Measurements from ENCODE around the gene ALG11. TPM values are rescaled to one million over a fixed set of nuclear protein-coding genes. Genes with fewer than 3 reads are reported as not detected.

ALG11 gene
- total RNA-seq, 1 donor from 2014 or later = 38.4 TPM

DNA sequence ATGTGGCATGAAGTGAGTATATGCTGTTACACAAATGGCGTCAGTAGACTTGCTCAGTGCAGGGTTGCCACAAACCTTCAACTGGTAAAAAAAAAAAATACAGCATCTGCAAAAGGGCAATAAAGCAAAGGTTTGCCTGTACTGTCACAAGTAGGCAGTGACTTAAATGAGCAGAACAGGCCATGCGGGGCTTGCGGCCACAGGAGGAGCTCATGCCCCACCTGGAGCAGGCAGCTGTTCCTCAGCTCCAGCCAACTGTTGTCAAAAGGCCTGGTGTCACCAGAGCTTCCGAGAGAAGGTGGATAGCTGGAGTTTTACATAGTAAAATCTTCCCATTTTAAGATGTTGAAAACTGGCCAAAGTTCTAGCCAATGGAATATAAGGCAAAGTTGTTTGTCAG, 8.7 kb upstream of the ALG11 start:
- Histone ChIP-seq H3K4me1 (no peaks in the 10 kb centered on the region), H3K27me3 (no peaks in the 10 kb centered on the region), H3K36me3 (no peaks in the 10 kb centered on the region), H3K4me3 (no peak overlapping the region), H3K9me3 (no peaks in the 10 kb centered on the region), H3K27ac (no peak overlapping the region)
- intact Hi-C loops (cut with DNase I) = no loop called here
- TF ChIP-seq, protein P1, sequence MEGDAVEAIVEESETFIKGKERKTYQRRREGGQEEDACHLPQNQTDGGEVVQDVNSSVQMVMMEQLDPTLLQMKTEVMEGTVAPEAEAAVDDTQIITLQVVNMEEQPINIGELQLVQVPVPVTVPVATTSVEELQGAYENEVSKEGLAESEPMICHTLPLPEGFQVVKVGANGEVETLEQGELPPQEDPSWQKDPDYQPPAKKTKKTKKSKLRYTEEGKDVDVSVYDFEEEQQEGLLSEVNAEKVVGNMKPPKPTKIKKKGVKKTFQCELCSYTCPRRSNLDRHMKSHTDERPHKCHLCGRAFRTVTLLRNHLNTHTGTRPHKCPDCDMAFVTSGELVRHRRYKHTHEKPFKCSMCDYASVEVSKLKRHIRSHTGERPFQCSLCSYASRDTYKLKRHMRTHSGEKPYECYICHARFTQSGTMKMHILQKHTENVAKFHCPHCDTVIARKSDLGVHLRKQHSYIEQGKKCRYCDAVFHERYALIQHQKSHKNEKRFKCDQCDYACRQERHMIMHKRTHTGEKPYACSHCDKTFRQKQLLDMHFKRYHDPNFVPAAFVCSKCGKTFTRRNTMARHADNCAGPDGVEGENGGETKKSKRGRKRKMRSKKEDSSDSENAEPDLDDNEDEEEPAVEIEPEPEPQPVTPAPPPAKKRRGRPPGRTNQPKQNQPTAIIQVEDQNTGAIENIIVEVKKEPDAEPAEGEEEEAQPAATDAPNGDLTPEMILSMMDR (IDR thresholded peaks at IDR 0.05) = no peak
- DNase-seq (no peak), ATAC-seq (no peak)

DNA sequence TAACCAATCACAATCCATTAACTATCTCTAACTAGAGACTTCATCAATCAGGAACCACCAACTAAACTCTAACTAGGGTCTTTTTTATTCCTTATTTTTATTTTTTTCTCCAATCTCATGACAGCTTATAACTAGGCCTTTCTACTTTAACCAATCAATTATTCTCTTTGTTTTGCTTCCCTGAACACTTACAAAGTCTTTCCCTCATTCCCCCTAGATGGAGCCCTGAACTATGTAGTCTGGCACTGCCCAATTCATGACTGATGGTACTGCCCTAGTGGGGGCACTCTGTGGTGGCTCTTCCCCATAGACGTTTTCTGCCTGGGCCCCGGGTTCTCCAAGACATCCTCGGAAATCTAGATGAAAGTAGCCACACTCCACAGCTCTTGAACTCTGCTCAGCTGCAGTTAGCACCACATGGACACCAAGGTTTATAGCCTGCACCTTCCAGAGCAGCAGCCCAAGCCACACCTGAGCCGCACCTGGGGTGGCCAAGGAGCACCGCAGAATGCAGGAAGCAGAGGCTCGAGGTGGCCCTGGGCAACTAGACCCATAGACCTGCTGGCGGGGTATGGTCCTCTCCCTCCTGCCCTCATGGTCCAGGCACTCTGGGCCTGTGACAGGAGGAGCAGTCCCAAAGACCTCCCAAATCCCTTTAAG, 7.6 kb upstream of the ALG11 start:
- H3K4me1 ChIP-seq = no peaks in the 10 kb centered on the region
- DNase-seq = no peak
- H3K4me3 ChIP-seq = no peak overlapping the region
- H3K9me3 ChIP-seq = no peaks in the 10 kb centered on the region
- H3K27me3 ChIP-seq = no peaks in the 10 kb centered on the region
- H3K27ac ChIP-seq = no peak overlapping the region
- ATAC-seq = no peak
- intact Hi-C loops (cut with DNase I) = no loop called here
- no peaks in the 10 kb centered on the region for H3K36me3 ChIP-seq
- TF ChIP-seq, protein P1 (IDR thresholded peaks at IDR 0.05) = no peak

DNA sequence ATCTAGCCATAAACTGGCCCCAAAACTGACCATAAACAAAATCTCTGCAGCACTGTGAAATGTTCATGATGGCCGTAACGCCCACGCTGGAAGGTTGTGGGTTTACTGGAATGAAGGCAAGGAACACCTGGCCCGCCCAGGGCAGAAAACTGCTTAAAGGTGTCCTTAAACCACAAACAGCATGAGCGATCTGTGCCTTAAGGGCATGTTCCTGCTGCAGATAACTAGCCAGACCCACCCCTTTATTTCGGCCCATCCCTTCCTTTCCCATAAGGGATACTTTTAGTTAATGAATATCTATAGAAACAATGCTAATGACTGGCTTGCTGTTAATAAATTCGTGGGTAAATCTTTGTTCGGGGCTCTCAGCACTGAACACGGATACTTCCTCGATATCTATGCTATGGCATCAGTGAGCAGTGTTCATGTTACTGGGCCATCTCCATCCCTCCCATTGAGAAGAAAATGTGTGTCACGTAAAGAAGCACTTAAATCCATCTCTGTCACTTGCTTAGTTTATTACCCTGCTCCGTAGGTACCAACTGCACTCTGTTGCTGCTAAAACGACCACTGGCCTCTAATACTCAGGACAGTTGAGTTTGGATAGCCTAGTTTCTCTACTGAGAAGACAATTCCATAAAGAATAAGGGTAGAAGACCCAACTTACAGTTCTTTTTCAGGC, 6.2 kb upstream of the ALG11 start:
- intact Hi-C loops (cut with DNase I) = no loop called here
- Histone ChIP-seq H3K36me3 (no peaks in the 10 kb centered on the region), H3K9me3 (no peaks in the 10 kb centered on the region), H3K27ac (no peak overlapping the region), H3K4me3 (no peak overlapping the region), H3K4me1 (peaks cover 4% of the 10 kb centered on the region), H3K27me3 (no peaks in the 10 kb centered on the region)
- DNase-seq (no peak), ATAC-seq (no peak)
- TF ChIP-seq, protein P1 (IDR thresholded peaks at IDR 0.05) = no peak

DNA sequence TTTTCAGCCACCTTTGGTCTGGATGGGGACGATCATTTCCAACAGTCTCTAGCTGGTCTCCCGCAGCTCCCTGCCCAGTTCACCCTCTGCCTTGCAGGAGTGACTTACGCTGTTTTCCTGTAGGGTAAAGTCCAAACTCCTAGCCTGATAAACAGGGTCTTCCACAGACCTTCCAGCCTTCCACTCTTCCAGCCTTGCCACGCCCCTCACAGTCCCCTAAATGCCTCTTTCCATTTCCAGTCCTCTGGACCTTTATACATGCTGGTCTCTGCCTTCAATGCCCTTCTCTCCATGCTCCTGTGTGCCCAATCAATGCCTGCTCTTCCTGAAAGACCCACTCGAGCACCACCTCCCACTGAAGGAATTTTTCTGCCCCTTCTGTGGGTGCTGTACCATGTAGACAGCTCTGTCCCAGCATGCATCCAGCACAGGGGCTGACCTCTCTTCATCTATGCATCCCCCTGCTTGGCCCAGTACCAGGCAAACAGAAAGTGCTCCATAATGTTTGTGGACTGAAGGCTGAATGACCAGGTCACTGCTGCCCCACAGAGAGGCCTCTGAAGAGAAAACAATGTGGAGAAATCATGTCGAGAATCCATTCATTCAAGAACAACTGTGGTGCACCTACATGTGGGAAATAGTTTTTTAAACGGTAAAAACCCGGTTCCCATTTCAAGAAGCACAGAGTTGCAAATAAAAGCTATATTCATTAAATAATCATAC, 5.5 kb upstream of the ALG11 start:
- peaks cover 5% of the 10 kb centered on the region for H3K4me1 ChIP-seq
- no peak overlapping the region for H3K4me3 ChIP-seq
- DNase-seq = no peak
- no peaks in the 10 kb centered on the region for H3K9me3 ChIP-seq
- no peaks in the 10 kb centered on the region for H3K36me3 ChIP-seq
- no peak for ATAC-seq
- TF ChIP-seq, protein P1 (IDR thresholded peaks at IDR 0.05) = no peak
- H3K27ac ChIP-seq = no peak overlapping the region
- intact Hi-C loops (cut with DNase I) = no loop called here
- H3K27me3 ChIP-seq = no peaks in the 10 kb centered on the region

DNA sequence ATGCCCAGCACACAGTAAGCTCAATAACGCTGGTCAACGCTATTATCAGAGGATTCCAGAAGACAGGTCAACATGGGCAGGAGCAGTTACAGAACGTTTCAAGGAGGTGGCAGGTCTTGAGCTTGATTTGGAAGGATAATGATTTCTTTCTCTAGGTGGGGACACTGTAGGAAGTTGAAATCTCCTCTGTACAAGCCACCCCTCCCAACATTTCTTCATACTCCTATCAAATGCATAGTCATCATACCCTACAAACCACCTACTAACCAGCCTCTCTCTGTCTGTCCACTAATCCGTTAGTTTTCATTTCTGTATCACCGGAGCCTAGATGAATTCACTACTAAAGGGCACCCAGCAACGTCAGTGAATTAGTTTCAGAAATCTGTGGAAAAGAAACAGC, 2.3 kb upstream of the ALG11 start:
- no peak for ATAC-seq

More for the DNA sequence above, 2.3 kb upstream of the ALG11 start:
- DNase-seq = no peak
- H3K27ac ChIP-seq = no peak overlapping the region
- no peaks in the 10 kb centered on the region for H3K9me3 ChIP-seq
- H3K27me3 ChIP-seq = no peaks in the 10 kb centered on the region
- TF ChIP-seq, protein P1 (IDR thresholded peaks at IDR 0.05) = no peak
- no peaks in the 10 kb centered on the region for H3K36me3 ChIP-seq
- H3K4me1 ChIP-seq = peaks cover 18% of the 10 kb centered on the region
- no peak overlapping the region for H3K4me3 ChIP-seq
- intact Hi-C loops (cut with DNase I) = no loop called here

Data from upper lobe of right lung (tissue), 1 donor.